Neural cell (in vitro differentiated cells): ENCODE results near the gene KCNJ5. TPM values are rescaled to one million over a fixed set of nuclear protein-coding genes. Genes with fewer than 3 reads are reported as not detected.

Experiments
- H2AFZ ChIP-seq: fragments of 200-600, 300-800 bp; sonication (generic), shearing (Covaris generic); 2 replicates; pipeline ENCODE4 v1.6.0; 2014; ENCODE audit warnings: low read depth, mild to moderate bottlenecking, antibody characterized with exemption, low read length, moderate library complexity
- H3F3A ChIP-seq: fragments of 200-600 bp; shearing (Covaris generic); 2 replicates; pipeline ENCODE4 v1.6.1; 2016; ENCODE audit warnings: mild to moderate bottlenecking, moderate library complexity, mixed read lengths, antibody characterized with exemption, low read length; ENCODE audit not compliant: insufficient read depth, poor library complexity, severe bottlenecking
- H3K27ac ChIP-seq: fragments of 200-600, 300-800 bp; sonication (generic), shearing (Covaris generic); 2 replicates; pipeline ENCODE4 v1.5.1; 2014; ENCODE audit warnings: mild to moderate bottlenecking, low read length, moderate library complexity
- H3K27me3 ChIP-seq: fragments of 300-800, 200-600 bp; sonication (generic), shearing (Covaris generic); 2 replicates; pipeline ENCODE4 v1.6.0; 2014; ENCODE audit warnings: mild to moderate bottlenecking, low read depth, low read length, moderate library complexity; ENCODE audit not compliant: insufficient read depth
- H3K36me3 ChIP-seq: fragments of 300-800, 200-600 bp; sonication (generic), shearing (Covaris generic); 2 replicates; pipeline ENCODE4 v1.5.1; 2014; ENCODE audit warnings: mild to moderate bottlenecking, antibody characterized with exemption, low read length, moderate library complexity; ENCODE audit not compliant: insufficient read depth
- H3K4me2 ChIP-seq: fragments of 300-800, 200-600 bp; sonication (generic), shearing (Covaris generic); 2 replicates; pipeline ENCODE4 v1.6.0; 2014; ENCODE audit warnings: mild to moderate bottlenecking, low read length
- H3K4me3 ChIP-seq: fragments of 300-800, 200-600 bp; sonication (generic), shearing (Covaris generic); 2 replicates; pipeline ENCODE4 v1.5.1; 2014; ENCODE audit warnings: mild to moderate bottlenecking, low read length, moderate library complexity
- H3K79me2 ChIP-seq: fragments of 200-600 bp; shearing (Covaris generic); replicated peaks from 2 replicates; pipeline ENCODE4 v1.6.0; 2014; ENCODE audit warnings: mild to moderate bottlenecking, low read length, moderate library complexity; ENCODE audit not compliant: insufficient read depth
- H3K9ac ChIP-seq: fragments of 300-800, 200-600 bp; sonication (generic), shearing (Covaris generic); 2 replicates; pipeline ENCODE4 v1.6.1; 2016; ENCODE audit warnings: mild to moderate bottlenecking, low read length, mixed read lengths
- H3K9me2 ChIP-seq: fragments of 200-600 bp; shearing (Covaris generic); 2 replicates; pipeline ENCODE4 v1.6.1; 2016; ENCODE audit warnings: mild to moderate bottlenecking, low read length, mixed read lengths; ENCODE audit not compliant: insufficient read depth
- H3K9me3 ChIP-seq: fragments of 200-600, 300-800 bp; sonication (generic), shearing (Covaris generic); 2 replicates; pipeline ENCODE4 v1.6.1; 2016; ENCODE audit warnings: mild to moderate bottlenecking, mixed run types, low read length, moderate library complexity, mixed read lengths
- H4K20me1 ChIP-seq: fragments of 200-600 bp; shearing (Covaris generic); 2 replicates; pipeline ENCODE4 v1.6.1; 2016; ENCODE audit warnings: mild to moderate bottlenecking, mixed run types; ENCODE audit not compliant: insufficient read depth
- CTCF ChIP-seq: fragments of 450-650 bp; IDR thresholded peaks from 2 replicates; pipeline ENCODE4 v1.5.1; 2014; ENCODE audit warnings: antibody characterized with exemption, mild to moderate bottlenecking, moderate library complexity; ENCODE audit not compliant: poor library complexity, severe bottlenecking
- EP300 ChIP-seq: fragments of 450-650 bp; conservative IDR thresholded peaks from 2 replicates; pipeline ENCODE4 v1.6.1; 2014; ENCODE audit warnings: antibody characterized with exemption, mild to moderate bottlenecking, moderate library complexity; ENCODE audit not compliant: poor library complexity, severe bottlenecking
- EZH2 ChIP-seq: fragments of 200-600, 300-800 bp; shearing (Covaris generic), sonication (generic); IDR thresholded peaks from 2 replicates; pipeline ENCODE4 v1.6.1; 2014; ENCODE audit warnings: antibody characterized with exemption, low read length, borderline replicate concordance, mild to moderate bottlenecking; ENCODE audit not compliant: insufficient read depth, poor library complexity, severe bottlenecking
- MXI1 ChIP-seq: fragments of 450-650 bp; conservative IDR thresholded peaks from 2 replicates; pipeline ENCODE4 v1.6.1; 2014; ENCODE audit warnings: antibody characterized with exemption, mild to moderate bottlenecking; ENCODE audit not compliant: poor library complexity, severe bottlenecking
- POLR2AphosphoS5 ChIP-seq: IDR thresholded peaks from 2 replicates; pipeline ENCODE4 v1.6.1; 2012
- RAD21 ChIP-seq: fragments of 450-650 bp; conservative IDR thresholded peaks from 2 replicates; pipeline ENCODE4 v1.6.1; 2014; ENCODE audit warnings: antibody characterized with exemption, mild to moderate bottlenecking, moderate library complexity
- REST ChIP-seq: IDR thresholded peaks from 2 replicates; pipeline ENCODE4 v1.6.1; 2012; ENCODE audit warnings: borderline replicate concordance
- SMC3 ChIP-seq: fragments of 450-650 bp; conservative IDR thresholded peaks from 2 replicates; pipeline ENCODE4 v1.6.1; 2014; ENCODE audit warnings: antibody characterized with exemption, mild to moderate bottlenecking, moderate library complexity; ENCODE audit not compliant: poor library complexity
- TAF1 ChIP-seq: IDR thresholded peaks from 2 replicates; pipeline ENCODE4 v1.6.1; 2012; ENCODE audit warnings: low read depth
- polyA plus RNA-seq: library from polyadenylated mRNA; depleted of rRNA; stranded (reverse); fragments of >200 nt; gene quantifications from 2 replicates; pipeline ENCODE4 v1.2.3, GENCODE V29; 2014

The KCNJ5 gene
- polyA plus RNA-seq, 1 donor from 2014 or later = 1.1 TPM

GRCh38 chr11:128924510-128925249, 33.5 kb downstream of the KCNJ5 start:
- Histone ChIP-seq H3K9me2 (no peaks in the 10 kb centered on the region), H3K36me3 (no peaks in the 10 kb centered on the region), H3F3A (peaks cover 7% of the 10 kb centered on the region), H3K4me3 (no peak overlapping the region), H4K20me1 (no peaks in the 10 kb centered on the region), H3K79me2 (no peaks in the 10 kb centered on the region), H3K4me2 (no peak overlapping the region), H2AFZ (no peak overlapping the region), H3K9me3 (no peaks in the 10 kb centered on the region), H3K9ac (no peak overlapping the region), H3K27me3 (no peaks in the 10 kb centered on the region), H3K27ac (no peak overlapping the region)
- no peak for TF ChIP-seq CTCF
- TF ChIP-seq EP300 = no peak
- no peak for TF ChIP-seq RAD21
- no peak for TF ChIP-seq SMC3
- TF ChIP-seq MXI1 = no peak
- no peak for TF ChIP-seq TAF1
- TF ChIP-seq EZH2 = no peak
- TF ChIP-seq POLR2AphosphoS5 = no peak
- no peak for TF ChIP-seq REST

- TF ChIP-seq REST (peak; percentile 40), TAF1 (no peak)
- no peaks in the 10 kb centered on the region for H3K9me2 ChIP-seq
- H3K4me2 ChIP-seq = no peak overlapping the region
- no peaks in the 10 kb centered on the region for H3K79me2 ChIP-seq
- no peak overlapping the region for H2AFZ ChIP-seq
- H3K4me3 ChIP-seq = no peak overlapping the region
- H3K27ac ChIP-seq = no peak overlapping the region
- H3K36me3 ChIP-seq = no peaks in the 10 kb centered on the region
- H3K9me3 ChIP-seq = no peaks in the 10 kb centered on the region
- no peaks in the 10 kb centered on the region for H4K20me1 ChIP-seq
- H3F3A ChIP-seq = peaks cover 7% of the 10 kb centered on the region
- H3K9ac ChIP-seq = no peak overlapping the region
- H3K27me3 ChIP-seq = no peaks in the 10 kb centered on the region
Observed at GRCh38 chr11:128925250-128925600, 34.1 kb downstream of the KCNJ5 start.
